ENCODE data around the gene NDUFAF8.
A peak's percentile ranks its signal among the peaks of the same experiment; 100 is the strongest.

NDUFAF8 gene, protein sequence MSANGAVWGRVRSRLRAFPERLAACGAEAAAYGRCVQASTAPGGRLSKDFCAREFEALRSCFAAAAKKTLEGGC

DNA sequence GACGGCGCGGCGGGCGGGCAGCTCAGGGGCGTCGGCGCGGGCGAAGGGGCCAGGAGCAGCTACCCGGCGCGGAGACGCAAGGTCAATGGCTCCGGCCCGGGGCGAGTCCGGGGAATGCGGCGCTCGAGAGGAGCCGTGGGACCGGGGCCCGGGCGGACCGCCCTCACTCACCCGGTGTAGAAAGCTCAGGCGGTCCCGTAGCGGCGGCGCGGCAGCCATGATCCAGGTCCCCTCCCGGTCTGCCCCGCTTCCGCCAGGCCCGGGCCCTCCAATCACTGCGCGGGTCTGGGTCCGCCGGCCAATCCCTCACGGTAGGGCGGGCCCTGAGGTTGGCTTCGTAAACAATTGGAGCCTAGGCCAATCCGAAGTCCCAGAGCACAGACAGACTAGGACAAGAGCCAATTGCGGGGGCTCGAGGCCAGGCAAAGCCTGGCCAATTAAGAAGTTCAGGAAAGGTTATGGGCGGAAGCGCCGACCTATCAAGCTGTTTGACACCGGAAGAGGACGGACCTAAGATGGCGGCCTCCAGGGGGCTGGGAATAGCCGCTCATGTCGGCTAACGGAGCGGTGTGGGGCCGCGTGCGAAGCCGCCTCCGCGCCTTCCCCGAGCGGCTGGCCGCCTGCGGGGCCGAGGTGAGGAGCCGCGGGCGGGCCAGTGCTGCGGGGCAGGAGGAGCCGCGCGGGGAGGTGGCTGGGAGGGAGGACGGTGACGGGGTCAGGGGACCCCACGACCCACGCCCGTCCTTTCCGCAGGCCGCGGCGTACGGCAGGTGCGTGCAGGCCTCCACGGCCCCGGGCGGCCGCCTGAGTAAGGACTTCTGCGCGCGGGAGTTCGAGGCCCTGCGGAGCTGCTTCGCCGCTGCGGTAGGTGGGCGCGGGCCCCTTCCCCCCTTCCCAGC, at the start of gene NDUFAF8, which contains the start of gene TEPSIN:
NDUFAF8 (plus strand) TSS at position 504 of the 899 bp plus-strand sequence; CDS start at position 550, 46 bp downstream.
TEPSIN (minus strand) TSS at position 241 of the 899 bp plus-strand sequence; CDS start at position 219, 22 bp downstream.
- DNase-seq, result peak; percentile 97

DNA sequence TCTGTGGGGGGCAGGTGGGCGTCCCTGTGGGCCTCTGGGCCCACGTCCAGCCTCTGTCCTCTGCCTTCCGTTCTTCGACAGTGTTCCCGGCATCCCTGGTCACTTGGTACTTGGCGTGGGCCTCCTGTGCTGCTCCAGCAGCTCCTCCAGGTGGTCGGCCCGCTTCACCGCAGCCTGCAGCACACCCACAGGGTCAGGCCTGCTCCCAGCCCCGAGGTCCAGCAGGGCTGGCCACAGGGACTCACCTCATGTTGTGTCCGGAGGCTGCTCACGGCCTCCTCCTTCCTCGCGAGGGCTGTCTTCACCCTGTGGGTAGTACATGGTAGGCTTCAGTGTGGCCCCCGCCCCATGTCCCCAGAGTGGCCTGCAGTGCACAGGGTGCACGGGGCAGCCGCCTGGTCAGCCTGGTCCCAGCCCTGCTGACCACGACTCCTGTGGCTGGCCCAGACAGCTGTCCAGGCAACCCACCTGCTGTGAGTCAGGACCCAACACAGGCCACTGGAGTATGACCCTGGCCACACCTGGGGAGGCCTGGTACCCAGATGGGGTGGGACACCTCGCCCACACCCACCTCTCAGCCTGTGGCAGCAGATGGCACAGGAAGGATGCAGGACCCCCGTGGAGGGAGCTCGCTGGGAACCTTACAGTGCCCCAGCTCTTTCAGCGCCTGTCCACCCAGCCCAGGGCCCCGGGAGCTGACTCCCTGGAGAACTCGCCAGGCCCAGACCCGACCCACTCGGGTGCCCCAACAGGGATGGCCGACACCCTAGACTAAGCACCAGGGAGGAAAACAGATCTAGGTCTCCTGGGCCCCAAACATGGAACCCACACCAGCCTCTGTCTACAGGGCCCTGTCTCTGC, 49.2 kb upstream of the NDUFAF8 start:
- no peak for DNase-seq

DNA sequence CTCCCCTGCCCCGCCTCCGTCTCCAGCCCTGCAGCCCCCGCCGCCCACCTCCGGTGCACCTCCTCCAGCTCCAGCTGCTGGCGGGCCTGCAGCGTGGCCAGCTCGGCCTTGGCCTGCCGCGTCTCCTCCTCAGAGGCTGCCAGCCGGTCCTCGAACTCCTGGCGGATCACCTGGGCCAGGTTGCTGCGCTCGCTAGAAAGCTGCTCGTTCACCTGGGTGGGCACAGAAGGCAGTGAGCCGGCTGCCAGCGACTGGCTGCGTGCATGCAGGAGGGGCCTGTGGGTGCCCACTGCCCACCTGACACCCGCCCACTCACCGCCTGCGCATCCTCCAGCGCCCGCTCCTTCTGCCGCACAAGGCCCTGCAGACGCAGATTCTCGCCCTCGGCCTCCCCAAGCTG, 48.5 kb upstream of the NDUFAF8 start:
- DNase-seq, result no peak

DNA sequence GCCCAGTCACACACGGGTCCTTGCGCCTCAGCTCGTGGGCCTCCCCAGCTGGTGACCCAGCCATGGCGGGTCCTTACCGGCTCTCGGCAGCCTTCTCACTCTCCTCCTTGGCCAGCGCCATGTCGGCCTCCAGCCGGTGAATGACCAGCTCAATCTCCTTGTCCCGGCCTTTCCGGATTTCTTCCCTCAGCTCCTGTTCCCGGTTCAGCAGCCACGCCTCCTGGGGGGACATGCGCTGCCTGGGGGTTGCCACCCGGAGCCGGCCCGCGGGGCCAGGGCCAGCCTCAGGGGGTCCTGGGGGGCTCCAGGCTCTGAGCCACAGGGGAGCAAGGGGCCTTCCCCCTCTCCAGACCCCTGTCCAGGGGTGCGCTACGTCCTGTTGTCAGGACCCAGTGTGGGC, 48.0 kb upstream of the NDUFAF8 start:
- DNase-seq, result no peak

DNA sequence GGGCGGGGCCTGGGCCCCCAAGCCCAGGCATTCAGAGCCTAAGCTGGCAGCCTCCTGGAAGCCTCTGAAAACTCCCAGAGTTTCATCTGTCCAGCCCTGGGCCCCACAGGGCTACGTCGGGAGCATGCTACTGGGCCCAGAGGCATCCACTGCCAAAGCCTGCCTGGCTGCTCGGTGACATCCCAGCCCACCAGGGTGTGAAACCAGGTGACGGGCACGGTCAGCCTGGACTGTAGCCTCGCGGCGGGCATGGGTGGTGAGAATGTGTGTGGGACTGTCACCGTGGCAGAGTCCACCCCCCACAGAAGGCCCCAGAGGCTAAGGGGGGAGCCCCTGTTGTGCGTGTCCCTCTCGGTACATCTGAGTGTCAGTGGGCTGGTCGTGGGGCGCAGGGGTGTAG, 47.5 kb upstream of the NDUFAF8 start:
- no peak for DNase-seq

DNA sequence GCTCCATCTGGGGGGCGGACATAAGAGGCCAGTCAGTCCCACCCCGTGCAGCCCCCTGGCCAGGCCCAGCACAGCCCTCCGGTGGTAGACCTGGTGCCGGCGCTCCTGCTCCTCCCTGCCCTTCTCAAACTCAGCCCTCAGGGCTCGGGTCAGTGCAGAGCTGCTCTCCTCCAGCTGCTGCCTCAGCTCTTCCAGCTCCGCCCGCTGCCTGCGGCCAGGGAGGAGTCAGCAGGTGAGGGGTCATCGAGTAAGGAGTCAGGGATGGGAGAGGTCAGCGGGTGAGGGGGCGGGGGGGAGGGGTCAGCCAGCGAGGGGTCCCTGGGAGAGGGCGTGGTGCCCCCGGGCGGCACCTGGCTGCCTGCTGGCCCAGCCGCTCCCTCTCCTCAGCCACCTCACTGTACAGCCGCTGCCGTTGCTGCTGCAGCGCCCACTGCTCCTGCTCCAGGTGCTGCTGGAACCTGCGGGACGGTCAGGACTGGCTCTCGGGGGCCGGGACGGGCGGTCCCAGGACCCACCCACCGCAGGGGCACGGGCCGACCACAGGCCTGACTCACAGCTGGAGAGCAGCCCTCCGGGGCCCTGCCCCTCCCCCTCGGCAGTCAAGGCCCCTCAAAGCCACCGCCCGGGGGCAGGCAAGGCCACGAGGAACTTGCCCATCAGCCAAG, 46.6 kb upstream of the NDUFAF8 start:
- no peak for DNase-seq

DNA sequence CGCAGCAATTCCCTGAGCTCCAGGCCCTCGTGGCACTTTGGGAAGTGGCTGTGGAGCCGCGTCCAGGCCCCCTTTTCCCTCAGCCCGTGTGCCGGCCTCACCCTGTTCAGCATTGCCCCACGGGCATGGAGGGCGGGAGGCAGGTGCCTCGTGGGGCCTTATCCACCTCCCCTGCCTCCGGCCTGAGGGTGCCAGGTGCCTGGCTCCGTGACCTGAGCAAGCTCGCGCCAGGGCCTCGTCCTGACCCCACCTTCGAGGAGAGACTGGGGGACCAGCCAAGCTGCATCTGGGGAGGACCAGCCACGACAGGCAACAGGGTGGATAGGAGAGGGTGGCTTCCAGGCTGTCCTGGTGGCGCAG, 46.1 kb upstream of the NDUFAF8 start:
- no peak for DNase-seq

DNA sequence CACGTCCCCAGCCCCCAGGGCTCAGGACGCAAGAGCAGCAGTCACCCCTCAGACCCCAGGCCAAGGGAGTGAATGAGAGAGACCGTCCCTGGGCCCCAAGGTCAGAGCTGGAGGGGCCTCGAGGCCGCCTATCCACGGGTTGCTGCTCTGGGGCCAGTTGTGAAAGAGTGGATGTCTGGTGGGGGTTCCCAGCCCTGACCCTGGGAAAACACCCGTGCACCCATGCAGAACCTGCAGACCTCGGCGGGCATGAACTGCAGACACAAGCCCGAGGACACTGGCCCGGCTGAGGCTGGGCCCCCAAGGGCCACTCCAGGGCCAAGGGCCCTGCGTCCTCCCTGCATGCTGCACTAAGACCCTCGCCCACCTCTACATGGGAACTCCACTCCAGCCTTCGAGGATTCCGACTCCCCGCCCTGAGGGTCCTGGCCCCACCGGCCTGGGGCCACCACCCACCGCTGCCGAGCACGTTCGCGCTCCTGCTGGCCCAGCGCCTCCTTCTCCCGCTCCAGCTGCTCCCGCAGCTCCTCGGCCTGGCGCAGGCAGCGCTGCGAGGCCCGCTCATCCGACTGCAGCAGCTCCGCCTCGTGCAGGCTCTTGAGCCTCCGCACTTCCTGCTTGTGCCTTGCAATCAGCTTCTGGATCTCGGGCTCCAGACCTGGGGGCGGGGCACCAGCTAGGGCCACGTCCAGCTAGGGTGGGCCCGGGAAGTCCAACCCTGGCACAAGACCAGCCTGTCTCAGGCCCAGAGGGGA, 45.5 kb upstream of the NDUFAF8 start:
- no peak for DNase-seq

DNA sequence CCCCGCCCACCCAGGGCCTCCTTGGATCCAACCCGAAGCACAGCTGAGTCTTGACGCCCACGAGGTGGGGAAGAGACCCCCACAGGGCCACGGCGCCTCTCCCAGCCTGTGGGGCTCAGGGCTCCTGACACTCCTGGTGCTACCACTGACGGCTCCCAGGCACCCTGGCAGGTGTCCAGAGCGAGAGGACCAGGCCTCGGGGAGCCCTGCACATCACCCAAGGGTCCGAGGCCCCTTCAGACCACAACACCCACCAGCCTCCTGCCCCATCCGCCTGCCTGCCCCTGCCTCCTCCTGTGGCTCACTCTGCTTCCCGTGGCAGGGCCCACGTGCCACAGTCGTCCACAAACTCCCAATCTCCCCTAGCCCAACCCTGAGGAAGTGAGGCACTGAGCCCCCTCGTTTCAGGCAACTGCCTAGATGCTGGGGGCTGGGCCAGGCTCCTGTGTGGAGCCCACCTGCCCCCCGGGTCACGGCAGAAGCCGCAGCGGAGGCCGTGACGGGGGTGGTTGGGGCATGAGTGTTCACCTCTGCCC, 44.8 kb upstream of the NDUFAF8 start:
- no peak for DNase-seq

DNA sequence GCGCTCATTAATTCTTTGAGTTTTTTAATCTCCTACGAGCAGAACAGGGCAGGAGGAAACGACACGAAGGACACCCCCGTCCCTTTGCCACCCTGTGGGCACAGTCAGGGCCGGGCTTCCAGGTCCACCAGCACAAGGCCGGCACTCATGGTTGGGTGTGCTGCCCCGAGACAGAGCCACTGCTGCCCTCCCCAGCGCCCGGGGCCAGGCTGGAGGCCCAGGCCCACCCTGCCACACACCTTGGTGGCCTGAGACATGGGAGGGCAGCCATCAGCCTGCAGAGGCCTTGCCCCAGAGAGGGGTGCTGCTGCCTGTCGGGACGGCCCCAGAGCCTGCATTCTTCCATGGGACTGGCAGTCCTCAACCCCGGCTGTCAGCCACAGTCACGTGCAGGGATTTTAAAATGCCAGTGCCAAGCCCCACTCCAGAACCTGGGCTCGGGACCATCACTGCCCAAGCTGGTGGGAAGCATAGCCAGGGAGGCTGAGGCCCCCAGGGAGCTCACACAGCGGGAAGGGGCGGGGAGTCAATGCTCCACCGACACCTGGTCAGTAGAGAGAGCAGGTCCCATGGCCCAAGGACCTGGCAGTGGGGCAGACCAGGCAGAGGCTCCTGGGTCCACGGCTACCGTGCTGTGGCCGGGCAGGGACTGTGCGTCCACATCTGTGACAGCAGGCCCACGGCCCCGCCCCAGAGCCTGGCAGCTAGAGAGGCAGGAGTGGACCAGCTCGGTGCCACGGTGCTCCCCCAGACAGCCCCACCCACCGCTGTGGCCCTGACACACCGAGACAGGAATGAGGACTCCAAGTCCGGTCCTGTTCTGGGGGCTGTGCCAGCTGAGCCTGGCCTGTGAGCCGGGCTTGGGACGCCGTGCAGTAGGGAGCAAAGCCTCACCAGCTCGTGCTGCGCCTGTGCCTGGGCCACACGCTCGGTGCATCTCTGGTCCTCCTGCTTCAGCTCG, 43.9 kb upstream of the NDUFAF8 start:
- DNase-seq, result no peak

DNA sequence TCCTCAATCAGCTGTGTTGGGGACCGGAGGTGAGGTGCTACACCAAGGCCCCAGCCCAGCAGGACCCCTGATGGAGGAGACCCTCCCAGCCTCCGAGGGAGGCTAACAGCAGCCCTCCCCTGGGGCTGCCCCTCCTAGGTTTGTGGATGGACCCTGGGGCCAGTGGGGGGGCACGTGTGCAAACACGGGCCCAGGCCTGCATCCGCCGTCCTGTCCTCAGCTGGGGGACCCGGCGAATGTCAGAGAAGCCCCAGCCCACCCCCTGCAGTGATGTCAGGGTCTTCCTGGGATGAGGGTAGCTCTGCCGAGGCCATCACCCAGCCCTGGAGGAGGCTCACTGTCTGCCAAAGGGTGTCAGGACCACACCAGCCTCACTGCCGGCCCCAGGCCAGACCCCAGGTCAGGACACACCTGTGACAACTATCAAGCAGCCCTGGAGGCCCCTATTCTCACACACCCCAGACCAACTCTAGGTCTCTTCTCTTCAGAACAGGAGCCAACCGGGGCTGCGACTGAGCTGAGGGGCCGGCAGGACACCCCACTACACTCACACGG, 43.1 kb upstream of the NDUFAF8 start:
- DNase-seq, result no peak

DNA sequence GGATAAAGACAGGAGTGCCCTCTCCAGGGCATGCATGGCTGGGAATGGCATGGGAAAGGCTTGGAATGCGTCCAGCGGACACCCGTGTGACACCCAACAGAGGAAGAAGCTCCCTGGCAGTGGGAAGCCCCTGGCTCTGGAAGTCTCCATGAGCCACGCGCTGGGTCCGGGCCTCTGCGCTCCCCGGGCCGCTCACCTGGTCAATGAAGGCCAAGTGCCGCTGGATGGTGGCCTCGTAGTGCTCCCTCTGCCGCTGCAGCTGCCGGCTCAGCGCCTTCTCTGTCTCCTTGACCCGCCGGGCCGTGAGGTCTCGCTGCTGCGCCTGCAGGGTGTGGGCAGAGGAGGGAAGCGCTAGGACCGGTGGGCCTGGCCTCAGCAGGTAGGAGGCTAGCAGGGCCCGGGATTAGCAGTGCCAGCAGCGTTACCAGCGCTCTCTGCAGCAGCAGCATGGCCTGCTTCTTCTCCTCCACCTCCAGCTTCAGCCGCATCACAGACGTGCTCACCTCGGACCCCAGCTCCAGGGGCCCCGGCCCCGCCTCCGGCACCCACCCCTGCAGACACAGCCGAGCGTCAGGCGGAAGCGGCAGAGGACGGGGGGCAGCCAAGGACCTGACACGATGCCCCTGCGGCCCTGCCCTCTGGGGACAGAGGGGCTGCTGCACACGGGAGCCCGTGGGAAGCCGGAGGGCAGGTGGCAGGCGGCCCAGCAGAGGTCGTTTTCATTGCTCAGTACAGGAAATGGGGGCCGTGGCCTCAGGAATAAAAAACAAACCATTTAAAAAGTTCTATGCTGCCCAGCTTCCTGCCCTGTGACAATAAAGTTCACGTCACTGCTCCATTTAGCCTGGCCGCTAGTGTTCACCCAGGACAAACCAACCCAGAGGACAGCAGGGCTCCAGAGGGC, 42.4 kb upstream of the NDUFAF8 start:
- DNase-seq, result no peak

DNA sequence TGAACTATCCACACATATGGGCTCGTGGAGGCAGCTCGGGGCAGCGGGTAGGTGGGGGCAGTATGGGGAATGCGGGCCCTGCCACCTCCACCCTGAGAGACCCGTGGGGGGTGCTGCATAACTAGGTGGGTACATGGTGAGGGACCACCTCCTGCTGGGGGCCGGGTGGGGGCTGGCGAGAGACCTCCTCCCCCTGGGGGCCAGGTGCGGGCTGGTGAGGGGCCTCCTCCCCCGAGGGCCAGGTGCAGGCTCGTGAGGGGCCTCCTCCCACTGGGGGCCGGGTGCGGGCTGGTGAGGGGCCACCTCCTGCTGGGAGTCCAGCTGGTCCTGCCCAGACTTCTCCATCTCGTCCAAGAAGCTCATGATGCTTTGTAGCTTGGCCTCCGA, 41.7 kb upstream of the NDUFAF8 start:
- no peak for DNase-seq

DNA sequence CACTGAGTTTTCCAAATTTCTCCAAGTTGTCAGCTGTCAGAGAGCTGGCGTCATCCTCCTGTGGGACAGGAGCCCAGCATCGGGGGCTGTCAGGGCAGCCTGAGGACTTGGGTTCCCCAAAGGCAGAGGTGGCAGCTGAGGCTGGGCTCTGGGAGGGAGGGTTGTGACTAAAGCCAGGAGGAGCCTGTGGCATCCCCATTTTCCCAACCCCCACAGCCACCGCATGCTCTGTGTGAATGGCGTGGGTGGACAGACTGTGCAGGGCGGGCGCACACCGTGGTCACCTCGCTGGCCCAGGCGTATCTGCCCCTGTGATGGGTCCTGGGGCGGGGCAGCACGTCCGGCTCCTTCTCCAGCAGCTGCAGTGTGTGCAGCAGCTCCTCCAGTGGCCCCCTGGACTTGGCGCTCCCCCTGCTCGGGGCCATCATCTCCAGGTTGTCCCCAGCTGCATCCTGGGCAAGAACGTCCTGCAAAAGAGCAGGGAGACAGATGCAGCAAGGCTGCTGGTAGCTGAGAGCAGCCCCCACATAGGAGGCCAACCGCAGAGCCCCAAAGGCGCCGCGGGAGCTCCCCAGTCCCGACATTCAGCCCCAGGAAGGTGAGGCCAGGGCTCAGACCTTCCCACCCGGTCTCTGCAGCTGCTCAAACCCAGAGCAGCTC, 41.2 kb upstream of the NDUFAF8 start:
- DNase-seq, result no peak

DNA sequence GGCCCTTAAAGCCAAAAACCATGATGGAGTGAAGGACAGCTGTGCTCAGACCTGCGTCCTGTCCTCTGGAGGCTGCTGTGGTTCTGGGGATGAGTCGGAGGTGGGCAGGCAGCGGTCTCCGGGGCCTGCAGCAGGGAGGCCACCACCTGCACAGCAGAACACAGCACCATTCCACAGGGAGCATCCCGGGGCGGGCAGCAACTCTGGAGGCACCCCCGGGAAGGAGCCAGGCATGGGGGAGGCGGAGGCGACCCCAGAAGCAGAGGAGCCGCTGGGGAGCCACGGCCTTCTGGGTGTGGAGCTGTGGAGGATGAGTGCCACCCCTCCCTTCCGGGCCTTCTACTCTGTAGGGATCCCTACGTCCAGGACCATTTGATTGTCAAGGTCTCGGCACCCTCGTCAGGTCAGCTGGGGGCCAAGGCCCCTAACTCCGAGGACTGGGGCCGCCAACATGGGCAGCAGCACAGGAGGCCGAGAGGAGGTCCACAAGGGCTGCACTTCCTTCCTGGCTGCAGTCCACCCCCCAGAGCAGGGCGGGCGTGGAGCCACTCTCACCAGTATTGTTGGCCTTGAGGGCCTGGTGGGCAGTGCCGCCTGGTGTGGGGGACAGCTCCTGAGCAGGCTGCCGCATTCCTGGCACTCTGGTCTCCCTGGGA, 40.2 kb upstream of the NDUFAF8 start:
- DNase-seq, result no peak

DNA sequence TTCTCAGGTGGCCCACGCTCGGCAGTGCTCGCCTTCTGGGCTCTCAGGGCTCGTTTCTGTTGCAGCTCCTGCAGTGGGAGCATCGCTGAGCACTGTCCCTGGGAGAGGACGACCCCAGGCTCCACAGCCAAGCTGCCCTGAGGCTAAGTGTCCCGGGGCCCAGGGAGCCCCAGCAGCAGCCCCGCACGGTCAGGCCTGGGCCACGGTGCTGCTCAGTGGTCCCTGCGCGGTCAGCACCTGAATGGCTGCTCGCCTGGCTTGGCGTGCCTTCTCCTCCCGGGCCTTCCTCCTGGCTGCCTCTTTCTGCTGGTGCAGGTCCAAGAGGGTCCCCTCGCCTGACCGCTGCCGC, 39.7 kb upstream of the NDUFAF8 start:
- DNase-seq, result no peak

DNA sequence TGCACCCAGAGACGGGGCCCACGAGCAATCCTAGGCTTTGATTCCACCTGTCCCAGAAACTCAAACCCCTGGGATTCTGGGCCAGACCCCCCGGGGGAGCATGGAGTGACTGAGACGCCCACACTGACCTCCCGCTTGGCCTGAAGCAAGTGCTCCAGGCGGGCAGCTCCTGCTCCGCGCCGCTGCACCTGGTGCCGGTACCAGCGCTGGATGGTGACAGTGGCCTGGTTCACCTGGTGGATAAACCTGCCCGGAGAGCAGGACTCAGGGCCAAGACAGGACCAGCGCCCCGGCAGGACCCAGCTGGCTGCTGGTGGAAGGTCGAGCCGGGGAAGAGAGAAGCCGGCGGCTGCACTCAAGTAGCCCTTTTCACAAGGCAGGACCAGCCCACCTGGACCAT, 38.9 kb upstream of the NDUFAF8 start:
- no peak for DNase-seq
